MCF 10A (cell line): ENCODE data around the gene DNHD1. TPM values are rescaled to one million over a fixed set of nuclear protein-coding genes. Genes with fewer than 3 reads are reported as not detected.
A peak's percentile ranks its signal among the peaks of the same experiment; 100 is the strongest.
"Not testable (repeated sequence)": the region's sequence is repeated elsewhere in the genome, so short reads cannot be mapped to it uniquely, and the experiment has no call there.

Source experiments
- BruUV-seq: library from RNA; stranded (reverse); fragments of 400-500 nt; replicated peaks from 2 replicates; lab custom pipeline; 2021; lab: Mats Ljungman, UMichigan
- CTCF ChIA-PET: fragments of 300-600 bp; sonication (Branson Sonifier 250); formaldehyde crosslinking; extraction: SDS; loops from one replicate; lab custom pipeline; 2021; ENCODE audit warnings: antibody characterized with exemption, inconsistent platforms; lab: Yijun Ruan, JAX
- POLR2A ChIA-PET: fragments of 300-600, 350-650 bp; sonication (Branson Sonifier 250); formaldehyde crosslinking; extraction: SDS; loops from one replicate; lab custom pipeline; 2020; ENCODE audit warnings: antibody characterized with exemption, inconsistent platforms; lab: Yijun Ruan, JAX
- DNase-seq: peaks from one replicate; pipeline ENCODE4 v3.0.0-alpha.2; 2018; ENCODE audit not compliant: unreplicated experiment
- H3K27ac Mint-ChIP-seq: one replicate; pipeline ENCODE4 v1.8.0; 2022; ENCODE audit warnings: mild to moderate bottlenecking, low read depth, mixed read lengths; ENCODE audit not compliant: unreplicated experiment
- H3K27me3 Mint-ChIP-seq: one replicate; pipeline ENCODE4 v1.8.0; 2022; ENCODE audit warnings: mixed read lengths; ENCODE audit not compliant: insufficient read depth, unreplicated experiment
- H3K36me3 Mint-ChIP-seq: one replicate; pipeline ENCODE4 v1.8.0; 2022; ENCODE audit warnings: mild to moderate bottlenecking, moderate library complexity, mixed read lengths; ENCODE audit not compliant: insufficient read depth, unreplicated experiment
- H3K4me1 Mint-ChIP-seq: one replicate; pipeline ENCODE4 v1.8.0; 2022; ENCODE audit warnings: mixed read lengths; ENCODE audit not compliant: insufficient read depth, unreplicated experiment
- H3K4me3 Mint-ChIP-seq: one replicate; pipeline ENCODE4 v1.8.0; 2022; ENCODE audit warnings: mild to moderate bottlenecking, moderate library complexity, mixed read lengths; ENCODE audit not compliant: unreplicated experiment
- H3K9me3 Mint-ChIP-seq: one replicate; pipeline ENCODE4 v1.8.0; 2022; ENCODE audit warnings: mixed read lengths; ENCODE audit not compliant: unreplicated experiment
- CTCF ChIP-seq: fragments of 200-600 bp; IDR thresholded peaks from one replicate; pipeline ENCODE4 v1.8.0; 2022; ENCODE audit warnings: antibody characterized with exemption, mild to moderate bottlenecking; ENCODE audit not compliant: unreplicated experiment
- intact Hi-C: fragments of 100-400 bp; cut with micrococcal nuclease; formaldehyde crosslinking; loops from 2 replicates; pipeline ENCODE4 v1.14.1; 2022
- total RNA-seq: library from RNA; stranded (reverse); gene quantifications from 2 replicates; pipeline ENCODE4 v1.2.3, GENCODE V29; 2022

The DNHD1 gene
- total RNA-seq, 1 experiment from 2014 or later = 18.3 TPM

DNA sequence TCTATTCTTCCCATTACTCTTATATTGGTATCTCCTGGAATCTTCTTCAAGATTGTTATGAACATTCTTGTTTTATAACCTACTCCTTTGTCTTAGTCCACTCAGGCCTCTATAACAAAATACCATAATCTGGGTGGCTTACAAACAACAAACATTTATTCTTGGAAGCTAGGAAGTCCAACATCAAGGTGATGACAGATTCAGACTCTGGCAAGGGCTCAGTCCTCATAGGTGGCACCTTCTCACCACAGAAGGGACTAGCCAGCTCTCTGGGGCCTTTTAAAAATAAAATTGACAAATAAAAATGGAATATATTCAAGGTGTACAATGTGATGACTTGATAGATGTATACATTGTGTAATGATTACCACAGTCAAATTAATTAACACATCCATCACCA lies 19.8 kb downstream of the DNHD1 start:
- CTCF ChIA-PET = interaction anchor here (0.7 kb wide), 3 partner anchors 11 to 136 kb away, joined by 3 read pairs; no protein-coding TSS in a partner anchor
- no peaks in the 10 kb centered on the region for H3K4me1 Mint-ChIP-seq
- POLR2A ChIA-PET = no interaction called here
- TF ChIP-seq CTCF = no peak
- H3K36me3 Mint-ChIP-seq = peaks cover 6% of the 10 kb centered on the region
- H3K9me3 Mint-ChIP-seq = no peaks in the 10 kb centered on the region
- H3K4me3 Mint-ChIP-seq = no peak overlapping the region
- intact Hi-C loops = no loop called here
- no peak for DNase-seq
- no peaks in the 10 kb centered on the region for H3K27me3 Mint-ChIP-seq
- H3K27ac Mint-ChIP-seq = no peak overlapping the region
- BruUV-seq = no TSS peak

- no peaks in the 10 kb centered on the region for H3K27me3 Mint-ChIP-seq
- ChIA-PET CTCF (interaction anchor here (0.6 to 3.5 kb wide), 5 partner anchors 11 to 235 kb away, joined by 3 to 16 read pairs (median 4); partner anchors contain the start of gene MRPL17), POLR2A (no interaction called here)
- no peak overlapping the region for H3K4me3 Mint-ChIP-seq
- H3K4me1 Mint-ChIP-seq = peaks cover 6% of the 10 kb centered on the region
- BruUV-seq = no TSS peak
- no peak overlapping the region for H3K27ac Mint-ChIP-seq
- no peaks in the 10 kb centered on the region for H3K9me3 Mint-ChIP-seq
- TF ChIP-seq CTCF = no peak
- no peak for DNase-seq
- intact Hi-C loops = no loop called here
- H3K36me3 Mint-ChIP-seq = peaks cover 6% of the 10 kb centered on the region
Measured at GRCh38 chr11:6520265-6520664, 23.2 kb downstream of the DNHD1 start.

GRCh38 chr11:6521946-6522345 lies 24.9 kb downstream of the DNHD1 start:
- H3K9me3 Mint-ChIP-seq, H3K36me3 Mint-ChIP-seq, H3K27ac Mint-ChIP-seq, intact Hi-C loops, H3K27me3 Mint-ChIP-seq, H3K4me3 Mint-ChIP-seq, BruUV-seq, DNase-seq, H3K4me1 Mint-ChIP-seq: not testable (repeated sequence)
- CTCF ChIA-PET = interaction anchor here (0.6 to 1.0 kb wide), 5 partner anchors 16 to 235 kb away, joined by 3 read pairs; partner anchors contain the start of gene CAVIN3
- POLR2A ChIA-PET = interaction anchor here (1.5 kb wide), 1 partner anchor 40 kb away, joined by 7 read pairs; the partner anchor contains the start of genes ARFIP2 and TIMM10B

DNA sequence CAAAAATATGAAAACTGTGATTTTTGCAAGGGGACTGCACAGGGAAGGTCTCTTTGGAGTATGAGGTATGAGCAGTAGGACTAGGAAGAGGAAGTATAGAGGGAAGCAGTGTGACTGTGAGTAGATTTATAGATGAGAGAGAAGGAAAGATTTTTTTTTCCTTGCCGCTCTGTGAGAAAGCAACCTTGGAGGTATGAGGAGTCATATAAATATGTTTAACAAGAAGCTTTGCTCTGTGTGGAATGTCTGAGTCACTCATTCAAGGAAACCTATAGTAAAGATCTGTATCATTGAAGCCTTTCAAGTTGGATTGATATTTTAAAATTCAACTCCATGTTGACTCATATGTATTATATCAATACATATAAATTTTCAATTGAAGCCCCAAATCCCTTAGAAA lies 26.2 kb downstream of the DNHD1 start:
- no peak for DNase-seq
- no TSS peak for BruUV-seq
- no peak for TF ChIP-seq CTCF
- ChIA-PET CTCF (interaction anchor here (0.6 to 3.2 kb wide), 4 partner anchors 18 to 171 kb away, joined by 3 to 21 read pairs (median 6); no protein-coding TSS in a partner anchor), POLR2A (interaction anchor here (1.0 kb wide), 1 partner anchor 9 kb away, joined by 3 read pairs; no protein-coding TSS in a partner anchor)
- Mint-ChIP-seq H3K4me1 (peaks cover 6% of the 10 kb centered on the region), H3K9me3 (no peaks in the 10 kb centered on the region), H3K36me3 (no peaks in the 10 kb centered on the region), H3K27ac (peak overlapping the region; percentile 69), H3K27me3 (no peaks in the 10 kb centered on the region), H3K4me3 (no peak overlapping the region)
- intact Hi-C loops = no loop called here
